Liver (tissue), 9 donors: ENCODE measurements around the gene C8B. TPM values are rescaled to one million over a fixed set of nuclear protein-coding genes. Genes with fewer than 3 reads are reported as not detected.

Source experiments
- DNase-seq: peaks from one replicate; pipeline ENCODE4 v3.0.0-alpha.2; 2017; ENCODE audit warnings: low spot score
- H3K27ac ChIP-seq, 2 donors: one replicate each; pipeline ENCODE4 v1.7.0; 2013; ENCODE audit warnings: inconsistent platforms in 2 of 2, low read length in 2 of 2, control low read depth in 1 of 2, low read depth in 1 of 2, mild to moderate bottlenecking in 1 of 2
- H3K27me3 ChIP-seq, 4 donors: one replicate each; pipeline versions ENCODE4 v1.6.1 to v1.7.0; 2013; ENCODE audit warnings: low read length in 3 of 4, inconsistent platforms in 1 of 4, mild to moderate bottlenecking in 1 of 4, moderate library complexity in 1 of 4; ENCODE audit not compliant: control insufficient read depth in 4 of 4, insufficient read depth in 4 of 4
- H3K36me3 ChIP-seq, 4 donors: one replicate each; pipeline versions ENCODE4 v1.6.1 to v1.7.0; 2013; ENCODE audit warnings: low read length in 3 of 4, mild to moderate bottlenecking in 3 of 4, low read depth in 1 of 4, moderate library complexity in 1 of 4; ENCODE audit not compliant: control insufficient read depth in 4 of 4, insufficient read depth in 3 of 4
- H3K4me1 ChIP-seq, 4 donors: one replicate each; pipeline versions ENCODE4 v1.6.1 to v1.7.0; 2013; ENCODE audit warnings: low read length in 3 of 4, mild to moderate bottlenecking in 3 of 4, moderate library complexity in 1 of 4; ENCODE audit not compliant: control insufficient read depth in 4 of 4, insufficient read depth in 4 of 4
- H3K4me3 ChIP-seq, 3 donors: one replicate each; pipeline versions ENCODE4 v1.6.1 to v1.7.0; 2013; ENCODE audit warnings: low read length in 3 of 3, control low read depth in 1 of 3, low read depth in 1 of 3, mild to moderate bottlenecking in 1 of 3
- H3K9ac ChIP-seq, 2 donors: one replicate each; pipeline ENCODE4 v1.7.0; 2013; ENCODE audit warnings: low read length in 2 of 2, mild to moderate bottlenecking in 2 of 2, moderate library complexity in 2 of 2, control low read depth in 1 of 2, low read depth in 1 of 2
- H3K9me3 ChIP-seq, 4 donors: one replicate each; pipeline versions ENCODE4 v1.6.1 to v1.7.0; 2013; ENCODE audit warnings: low read length in 3 of 4; ENCODE audit not compliant: control insufficient read depth in 4 of 4
- EGR1 ChIP-seq, 2 donors: IDR thresholded peaks; 2 replicates each; pipeline ENCODE4 v1.6.1; 2016 to 2018; ENCODE audit warnings: antibody characterized with exemption in 2 of 2, low read depth in 2 of 2
- FOXA1 ChIP-seq: IDR thresholded peaks from 2 replicates; pipeline ENCODE4 v1.6.1; 2016; ENCODE audit warnings: antibody characterized with exemption
- FOXA2 ChIP-seq: IDR thresholded peaks from 2 replicates; pipeline ENCODE4 v1.6.1; 2016; ENCODE audit warnings: antibody characterized with exemption
- GABPA ChIP-seq, 2 donors: IDR thresholded peaks in 1 of 2; conservative IDR thresholded peaks in 1 of 2; 2 replicates each; pipeline ENCODE4 v1.6.1; 2016; ENCODE audit warnings: antibody characterized with exemption in 2 of 2, mild to moderate bottlenecking in 1 of 2, moderate library complexity in 1 of 2
- HNF4A ChIP-seq, 2 donors: conservative IDR thresholded peaks; 2 replicates each; pipeline ENCODE4 v1.6.1; 2016; ENCODE audit warnings: antibody characterized with exemption in 2 of 2, mild to moderate bottlenecking in 2 of 2
- HNF4G ChIP-seq: IDR thresholded peaks from 2 replicates; pipeline ENCODE4 v1.6.1; 2016; ENCODE audit warnings: antibody characterized with exemption
- JUND ChIP-seq, 2 donors: IDR thresholded peaks; 2 replicates each; pipeline ENCODE4 v1.6.1; 2016; ENCODE audit warnings: antibody characterized with exemption in 2 of 2
- NR2F2 ChIP-seq: IDR thresholded peaks from 2 replicates; pipeline ENCODE4 v1.6.1; 2016; ENCODE audit warnings: antibody characterized with exemption
- RAD21 ChIP-seq, 2 donors: IDR thresholded peaks; 2 replicates each; pipeline ENCODE4 v1.6.1; 2016; ENCODE audit warnings: antibody characterized with exemption in 2 of 2, mild to moderate bottlenecking in 2 of 2
- RXRA ChIP-seq, 2 donors: IDR thresholded peaks; 2 replicates each; pipeline ENCODE4 v1.6.1; 2017 to 2018; ENCODE audit warnings: antibody characterized with exemption in 2 of 2, mild to moderate bottlenecking in 1 of 2
- SP1 ChIP-seq: IDR thresholded peaks from 2 replicates; pipeline ENCODE4 v1.6.1; 2018; ENCODE audit warnings: antibody characterized with exemption, mild to moderate bottlenecking
- TAF1 ChIP-seq: conservative IDR thresholded peaks from 2 replicates; pipeline ENCODE4 v1.6.1; 2016; ENCODE audit warnings: antibody characterized with exemption, mild to moderate bottlenecking
- YY1 ChIP-seq: IDR thresholded peaks from 2 replicates; pipeline ENCODE4 v1.6.1; 2016; ENCODE audit warnings: antibody characterized with exemption, mild to moderate bottlenecking
- WGBS: extraction: QIAGEN DNeasy Blood & Tissue Kit; methylation state at CpG from one replicate; pipeline ENCODE4 v1.1.7; 2013; 5-methylcytosine and 5-hydroxymethylcytosine counted together
- polyA plus RNA-seq, 2 donors: library from polyadenylated mRNA; stranded (reverse) in 1 of 2; unstranded in 1 of 2; fragments of 200-250 nt in 1 of 2; fragments of >200 nt in 1 of 2; fragmentation: Nextera tagmentation in 1 of 2; extraction: Ambion mirVana in 1 of 2; gene quantifications; one replicate each; pipeline versions ENCODE4 v1.2.1 to v1.2.3, GENCODE V29; 2013 to 2015
- total RNA-seq, 2 donors: library from RNA; depleted of rRNA; stranded (reverse); fragments of >200 nt; gene quantifications; one replicate each; pipeline ENCODE4 v1.2.3, GENCODE V29; 2014
- TF ChIP-seq, protein P1 (sequence below): fragments of 150-350 bp; IDR thresholded peaks from 2 replicates; pipeline ENCODE4 v1.5.1; 2017; ENCODE audit warnings: improper control_type of control experiment, low read depth, low read length; ENCODE audit not compliant: missing input control
- TF ChIP-seq, protein P2 (sequence below): IDR thresholded peaks from 2 replicates; pipeline ENCODE4 v1.6.1; 2016; ENCODE audit warnings: antibody characterized with exemption, mild to moderate bottlenecking
- TF ChIP-seq, protein P3 (sequence below): IDR thresholded peaks from 2 replicates; pipeline ENCODE4 v1.6.1; 2016; ENCODE audit warnings: antibody characterized with exemption
- TF ChIP-seq, protein P4 (sequence below): IDR thresholded peaks from 2 replicates; pipeline ENCODE4 v1.6.1; 2016; ENCODE audit warnings: antibody characterized with exemption
- TF ChIP-seq, protein P5 (sequence below): IDR thresholded peaks from 2 replicates; pipeline ENCODE4 v1.6.1; 2016; ENCODE audit warnings: antibody characterized with exemption
- donor health status: healthy.
- donor health status: healthy.
- donor health status: healthy.
- donor health status: healthy.
- donor health status: healthy.

The C8B gene
- total and polyA plus RNA-seq, 4 donors = 151 to 703 (median 356) TPM

DNA sequence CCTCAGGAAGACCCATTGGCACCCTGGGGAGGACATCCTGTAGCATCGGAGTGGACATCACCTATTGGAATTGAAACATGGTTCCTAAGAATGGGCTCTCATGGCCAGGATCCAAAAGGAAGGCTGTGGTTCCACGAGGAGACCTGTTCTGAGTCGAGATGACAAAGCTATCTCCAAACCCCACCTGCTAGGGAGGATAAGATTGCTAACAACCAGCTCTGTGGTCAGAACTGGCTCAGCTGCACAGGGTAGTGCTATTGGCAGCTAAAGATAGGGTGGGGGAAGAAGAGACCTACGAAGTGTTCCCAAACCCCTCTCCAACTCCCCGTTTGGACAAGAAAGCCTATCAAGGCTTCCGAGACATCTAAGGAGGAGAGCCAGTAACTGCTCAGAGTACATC lies 17.7 kb upstream of the C8B start (continued):
- no peak for TF ChIP-seq FOXA2
- no peak for TF ChIP-seq RAD21 (IDR thresholded peaks at IDR 0.05)

DNA sequence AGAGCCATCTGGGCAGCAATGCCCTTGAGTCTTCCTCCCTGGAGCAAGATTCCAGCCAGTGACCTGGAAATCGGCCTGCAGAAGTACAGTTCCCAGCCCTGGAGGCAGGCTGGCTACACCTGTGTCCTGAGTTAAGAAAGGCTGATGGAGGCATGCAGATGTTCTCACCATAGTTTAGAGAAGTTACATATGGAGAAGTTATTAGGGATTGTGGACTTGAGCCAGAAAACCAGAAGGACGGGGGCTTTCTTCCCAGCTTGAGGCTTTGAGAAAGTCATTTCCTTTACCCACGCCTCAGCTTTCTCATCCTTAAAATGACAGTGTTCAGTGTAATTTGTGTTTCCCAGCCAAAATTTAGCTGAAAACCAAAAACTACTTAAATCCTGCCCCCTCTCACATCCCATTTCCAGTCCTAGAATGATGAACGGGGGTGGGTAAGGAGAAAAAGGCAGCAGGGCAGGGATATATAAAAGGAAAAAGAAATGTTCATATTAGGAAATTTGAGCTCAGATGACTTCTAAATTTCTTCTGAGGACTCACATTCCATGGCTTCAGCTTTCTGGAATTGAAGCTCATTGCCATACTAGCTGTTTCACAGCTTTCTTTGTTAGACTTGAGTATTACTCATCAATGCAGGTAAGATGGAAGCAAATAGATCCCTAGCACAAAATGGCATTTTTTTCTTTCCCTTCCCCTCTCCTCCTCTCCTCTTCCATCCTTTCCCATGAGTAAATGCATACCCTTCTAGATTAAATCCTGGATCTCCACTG lies 14.4 kb upstream of the C8B start:
- no peaks in the 10 kb centered on the region for H3K9me3 ChIP-seq
- no peak for DNase-seq
- no peaks in the 10 kb centered on the region for H3K27me3 ChIP-seq
- TF ChIP-seq YY1 (no peak), FOXA2 (no peak), SP1 (no peak), EGR1 (IDR thresholded peaks at IDR 0.05; ENCODE audit: low read depth in 2 of 2) (no peak), RXRA (IDR thresholded peaks at IDR 0.05) (no peak), RAD21 (IDR thresholded peaks at IDR 0.05) (no peak), GABPA (IDR thresholded peaks at IDR 0.05 in 1 of 2, conservative IDR thresholded peaks at IDR 0.05 in 1 of 2) (no peak), HNF4A (conservative IDR thresholded peaks at IDR 0.05) (no peak), FOXA1 (no peak), TAF1 (no peak), JUND (IDR thresholded peaks at IDR 0.05) (no peak), HNF4G (no peak), NR2F2 (no peak)
- TF ChIP-seq, protein P1, sequence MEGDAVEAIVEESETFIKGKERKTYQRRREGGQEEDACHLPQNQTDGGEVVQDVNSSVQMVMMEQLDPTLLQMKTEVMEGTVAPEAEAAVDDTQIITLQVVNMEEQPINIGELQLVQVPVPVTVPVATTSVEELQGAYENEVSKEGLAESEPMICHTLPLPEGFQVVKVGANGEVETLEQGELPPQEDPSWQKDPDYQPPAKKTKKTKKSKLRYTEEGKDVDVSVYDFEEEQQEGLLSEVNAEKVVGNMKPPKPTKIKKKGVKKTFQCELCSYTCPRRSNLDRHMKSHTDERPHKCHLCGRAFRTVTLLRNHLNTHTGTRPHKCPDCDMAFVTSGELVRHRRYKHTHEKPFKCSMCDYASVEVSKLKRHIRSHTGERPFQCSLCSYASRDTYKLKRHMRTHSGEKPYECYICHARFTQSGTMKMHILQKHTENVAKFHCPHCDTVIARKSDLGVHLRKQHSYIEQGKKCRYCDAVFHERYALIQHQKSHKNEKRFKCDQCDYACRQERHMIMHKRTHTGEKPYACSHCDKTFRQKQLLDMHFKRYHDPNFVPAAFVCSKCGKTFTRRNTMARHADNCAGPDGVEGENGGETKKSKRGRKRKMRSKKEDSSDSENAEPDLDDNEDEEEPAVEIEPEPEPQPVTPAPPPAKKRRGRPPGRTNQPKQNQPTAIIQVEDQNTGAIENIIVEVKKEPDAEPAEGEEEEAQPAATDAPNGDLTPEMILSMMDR = no peak
- TF ChIP-seq, protein P2, sequence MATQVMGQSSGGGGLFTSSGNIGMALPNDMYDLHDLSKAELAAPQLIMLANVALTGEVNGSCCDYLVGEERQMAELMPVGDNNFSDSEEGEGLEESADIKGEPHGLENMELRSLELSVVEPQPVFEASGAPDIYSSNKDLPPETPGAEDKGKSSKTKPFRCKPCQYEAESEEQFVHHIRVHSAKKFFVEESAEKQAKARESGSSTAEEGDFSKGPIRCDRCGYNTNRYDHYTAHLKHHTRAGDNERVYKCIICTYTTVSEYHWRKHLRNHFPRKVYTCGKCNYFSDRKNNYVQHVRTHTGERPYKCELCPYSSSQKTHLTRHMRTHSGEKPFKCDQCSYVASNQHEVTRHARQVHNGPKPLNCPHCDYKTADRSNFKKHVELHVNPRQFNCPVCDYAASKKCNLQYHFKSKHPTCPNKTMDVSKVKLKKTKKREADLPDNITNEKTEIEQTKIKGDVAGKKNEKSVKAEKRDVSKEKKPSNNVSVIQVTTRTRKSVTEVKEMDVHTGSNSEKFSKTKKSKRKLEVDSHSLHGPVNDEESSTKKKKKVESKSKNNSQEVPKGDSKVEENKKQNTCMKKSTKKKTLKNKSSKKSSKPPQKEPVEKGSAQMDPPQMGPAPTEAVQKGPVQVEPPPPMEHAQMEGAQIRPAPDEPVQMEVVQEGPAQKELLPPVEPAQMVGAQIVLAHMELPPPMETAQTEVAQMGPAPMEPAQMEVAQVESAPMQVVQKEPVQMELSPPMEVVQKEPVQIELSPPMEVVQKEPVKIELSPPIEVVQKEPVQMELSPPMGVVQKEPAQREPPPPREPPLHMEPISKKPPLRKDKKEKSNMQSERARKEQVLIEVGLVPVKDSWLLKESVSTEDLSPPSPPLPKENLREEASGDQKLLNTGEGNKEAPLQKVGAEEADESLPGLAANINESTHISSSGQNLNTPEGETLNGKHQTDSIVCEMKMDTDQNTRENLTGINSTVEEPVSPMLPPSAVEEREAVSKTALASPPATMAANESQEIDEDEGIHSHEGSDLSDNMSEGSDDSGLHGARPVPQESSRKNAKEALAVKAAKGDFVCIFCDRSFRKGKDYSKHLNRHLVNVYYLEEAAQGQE = no peak
- TF ChIP-seq, protein P3, sequence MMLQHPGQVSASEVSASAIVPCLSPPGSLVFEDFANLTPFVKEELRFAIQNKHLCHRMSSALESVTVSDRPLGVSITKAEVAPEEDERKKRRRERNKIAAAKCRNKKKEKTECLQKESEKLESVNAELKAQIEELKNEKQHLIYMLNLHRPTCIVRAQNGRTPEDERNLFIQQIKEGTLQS = no peak
- TF ChIP-seq, protein P4, sequence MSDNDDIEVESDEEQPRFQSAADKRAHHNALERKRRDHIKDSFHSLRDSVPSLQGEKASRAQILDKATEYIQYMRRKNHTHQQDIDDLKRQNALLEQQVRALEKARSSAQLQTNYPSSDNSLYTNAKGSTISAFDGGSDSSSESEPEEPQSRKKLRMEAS = no peak
- TF ChIP-seq, protein P5, sequence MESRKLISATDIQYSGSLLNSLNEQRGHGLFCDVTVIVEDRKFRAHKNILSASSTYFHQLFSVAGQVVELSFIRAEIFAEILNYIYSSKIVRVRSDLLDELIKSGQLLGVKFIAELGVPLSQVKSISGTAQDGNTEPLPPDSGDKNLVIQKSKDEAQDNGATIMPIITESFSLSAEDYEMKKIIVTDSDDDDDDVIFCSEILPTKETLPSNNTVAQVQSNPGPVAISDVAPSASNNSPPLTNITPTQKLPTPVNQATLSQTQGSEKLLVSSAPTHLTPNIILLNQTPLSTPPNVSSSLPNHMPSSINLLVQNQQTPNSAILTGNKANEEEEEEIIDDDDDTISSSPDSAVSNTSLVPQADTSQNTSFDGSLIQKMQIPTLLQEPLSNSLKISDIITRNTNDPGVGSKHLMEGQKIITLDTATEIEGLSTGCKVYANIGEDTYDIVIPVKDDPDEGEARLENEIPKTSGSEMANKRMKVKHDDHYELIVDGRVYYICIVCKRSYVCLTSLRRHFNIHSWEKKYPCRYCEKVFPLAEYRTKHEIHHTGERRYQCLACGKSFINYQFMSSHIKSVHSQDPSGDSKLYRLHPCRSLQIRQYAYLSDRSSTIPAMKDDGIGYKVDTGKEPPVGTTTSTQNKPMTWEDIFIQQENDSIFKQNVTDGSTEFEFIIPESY = no peak
- no peak overlapping the region for H3K4me3 ChIP-seq
- H3K9ac ChIP-seq = no peak overlapping the region
- no peak overlapping the region for H3K27ac ChIP-seq
- 81% methylated on average over 4 of the region's 4 CpGs for WGBS
- no peaks in the 10 kb centered on the region for H3K4me1 ChIP-seq
- no peaks in the 10 kb centered on the region for H3K36me3 ChIP-seq
